ENCODE data around the gene CAPNS1. TPM values are rescaled to one million over a fixed set of nuclear protein-coding genes. Genes with fewer than 3 reads are reported as not detected.

The CAPNS1 gene
- total and polyA plus RNA-seq, 2 of the 4 experiments (the other 2 are of a cell fraction): 436 to 988 TPM

GRCh38 chr19:36121486-36122124 lies 18.3 kb upstream of the CAPNS1 start:
- no peak overlapping the region for H3K23ac ChIP-seq (ENCODE audit: low read depth, low read length)
- no peak overlapping the region for H3K56ac ChIP-seq (ENCODE audit: extremely low read depth, insufficient read depth, low read length)
- peak overlapping the region; percentile 61 for H2AK9ac ChIP-seq (replicated peaks; ENCODE audit: low read depth, low read length, poor library complexity)
- 95% methylated on average over 28 of the region's 49 CpGs; no CpG with 5 or more reads in 1 of the 2 experiments for WGBS, 2 experiments (ENCODE audit: extremely low coverage in 2 of 2, insufficient read length in 1 of 2)
- CTCF ChIA-PET: no interaction called here
- no peak for ATAC-seq (ENCODE audit: low read depth)
- no peaks in the 10 kb centered on the region for H3K9me1 ChIP-seq (ENCODE audit: insufficient read depth, low read length)
- no peak overlapping the region for H2BK15ac ChIP-seq (ENCODE audit: low read depth, low read length)
- in situ Hi-C loops (cut with MboI; ENCODE audit: low sequenced_read_pairs): no loop called here
- no peak overlapping the region for H2AK5ac ChIP-seq (ENCODE audit: low read depth, low read length)
- no peak overlapping the region for H2BK120ac ChIP-seq (ENCODE audit: low read depth, low read length)
- no peak overlapping the region for H3K27ac ChIP-seq (ENCODE audit: insufficient read depth, low read length)
- no peak for DNase-seq
- H3K4me3 ChIP-seq (ENCODE audit: insufficient read depth, low read depth, low read length): no peak overlapping the region
- H4K5ac ChIP-seq (ENCODE audit: low read depth, low read length): no peak overlapping the region
- H3K36me3 ChIP-seq (ENCODE audit: control insufficient read depth, insufficient read depth, low read length): peaks cover 40% of the 10 kb centered on the region
- no peaks in the 10 kb centered on the region for H3K9me3 ChIP-seq (ENCODE audit: control insufficient read depth, insufficient read depth, low read length)
- no peak overlapping the region for H3K14ac ChIP-seq (replicated peaks; ENCODE audit: low read depth, low read length)
- BruUV-seq (replicated peaks): no TSS peak
- H4K20me1 ChIP-seq (ENCODE audit: insufficient read depth, low read length): peaks cover 8% of the 10 kb centered on the region; the same call in 1 of the 2 replicates
- H3K18ac ChIP-seq (ENCODE audit: low read depth, low read length): no peak overlapping the region
- H2BK5ac ChIP-seq (ENCODE audit: low read depth, low read length, poor library complexity, severe bottlenecking): no peak overlapping the region
- H3K79me1 ChIP-seq (ENCODE audit: low read depth in 1 of 2, low read length in 2 of 2): peaks cover 4 to 36% of the 10 kb centered on the region in 2 experiments
- H3K4me1 ChIP-seq (ENCODE audit: control insufficient read depth, insufficient read depth, low read length): no peaks in the 10 kb centered on the region
- H3K4ac ChIP-seq (ENCODE audit: low read depth, low read length): no peak overlapping the region
- H4K8ac ChIP-seq (ENCODE audit: low read depth in 2 of 2, low read length in 2 of 2): no peak overlapping the region
- no peak overlapping the region for H3K4me2 ChIP-seq (ENCODE audit: low read depth, low read length)
- POLR2A ChIA-PET (ENCODE audit: unreplicated experiment): no interaction called here
- no peak overlapping the region for H3K9ac ChIP-seq (ENCODE audit: low read depth, low read length)
- no peak overlapping the region for H2AFZ ChIP-seq (replicated peaks; ENCODE audit: low read length, poor library complexity)
- no peaks in the 10 kb centered on the region for H3K27me3 ChIP-seq (ENCODE audit: control insufficient read depth, insufficient read depth, low read length)
- intact Hi-C loops (cut with micrococcal nuclease): no loop called here
- TF ChIP-seq POLR2A (IDR thresholded peaks at IDR 0.05; ENCODE audit: low read depth, low read length): no peak
- TF ChIP-seq RAD21 (IDR thresholded peaks at IDR 0.05; ENCODE audit: low read length): no peak
- TF ChIP-seq USF2 (IDR thresholded peaks at IDR 0.05; ENCODE audit: low read depth, low read length): no peak
- TF ChIP-seq CHD1 (IDR thresholded peaks at IDR 0.05; ENCODE audit: low read depth, low read length): no peak
- no peak for TF ChIP-seq ELK1 (IDR thresholded peaks at IDR 0.05; ENCODE audit: borderline replicate concordance, low read depth, low read length)
- no peak for TF ChIP-seq MAZ (IDR thresholded peaks at IDR 0.05; ENCODE audit: borderline replicate concordance, low read depth, low read length)
- TF ChIP-seq NFE2L2 (IDR thresholded peaks at IDR 0.05; ENCODE audit: low read depth, low read length): no peak
- no peak for TF ChIP-seq RCOR1 (IDR thresholded peaks at IDR 0.05; ENCODE audit: insufficient replicate concordance, low read length)
- no peak for TF ChIP-seq SMC3 (IDR thresholded peaks at IDR 0.05; ENCODE audit: low read depth, low read length)
- TF ChIP-seq CEBPB (IDR thresholded peaks at IDR 0.05; ENCODE audit: low read depth, low read length): no peak
- TF ChIP-seq MXI1 (IDR thresholded peaks at IDR 0.05; ENCODE audit: borderline replicate concordance, low read depth, low read length): no peak
- TF ChIP-seq FOS (IDR thresholded peaks at IDR 0.05; ENCODE audit: low read depth, low read length): no peak
- TF ChIP-seq RFX5 (IDR thresholded peaks at IDR 0.05; ENCODE audit: low read depth, low read length): no peak
- TF ChIP-seq BHLHE40 (IDR thresholded peaks at IDR 0.05; ENCODE audit: low read depth, low read length): no peak
- TF ChIP-seq MAFK (IDR thresholded peaks at IDR 0.05; ENCODE audit: low read depth, low read length): no peak
- no peak for TF ChIP-seq CTCF (conservative IDR thresholded peaks at IDR 0.05; ENCODE audit: low read depth, low read length)
- H2BK20ac ChIP-seq (ENCODE audit: low read depth, low read length): no peak overlapping the region
- dilution Hi-C loops (cut with HindIII; ENCODE audit: low sequenced_read_pairs, unreplicated experiment): no loop called here
- H4K91ac ChIP-seq (ENCODE audit: insufficient read depth, low read depth, low read length): no peak overlapping the region
